ENCODE measurements around the gene EXT2.

Gene EXT2

GRCh38 chr11:44271286-44271685 lies 175.8 kb downstream of the EXT2 start:
- no CpG with 5 or more reads among the region's 6 CpGs for WGBS (ENCODE audit: insufficient coverage, insufficient read length)
- no peaks in the 10 kb centered on the region for H3K9me3 ChIP-seq (ENCODE audit: control insufficient read depth, insufficient read depth, low read length)
- H3K27ac ChIP-seq (ENCODE audit: low read length): no peak overlapping the region
- no peak overlapping the region for H3K4me3 ChIP-seq (ENCODE audit: low read length)
- no peaks in the 10 kb centered on the region for H3K4me1 ChIP-seq (ENCODE audit: control insufficient read depth, insufficient read depth, low read length)
- no peaks in the 10 kb centered on the region for H3K27me3 ChIP-seq (ENCODE audit: control insufficient read depth, insufficient read depth, low read length)
- no peaks in the 10 kb centered on the region for H3K36me3 ChIP-seq (ENCODE audit: control insufficient read depth, insufficient read depth, low read length)
- no peak for DNase-seq (ENCODE audit: low read depth, low spot score)

- no peak for DNase-seq (ENCODE audit: low read depth, low spot score)
- WGBS (ENCODE audit: insufficient coverage, insufficient read length): 100% methylated on average over 1 of the region's 1 CpG
These were observed 178.9 kb downstream of the EXT2 start for GRCh38 chr11:44274404-44274803.

GRCh38 chr11:44275241-44275640 lies 179.8 kb downstream of the EXT2 start:
- no peaks in the 10 kb centered on the region for H3K9me3 ChIP-seq (ENCODE audit: control insufficient read depth, insufficient read depth, low read length)
- no peak for DNase-seq (ENCODE audit: low read depth, low spot score)
- no peaks in the 10 kb centered on the region; the same call in 1 of the 2 replicates for H3K4me1 ChIP-seq (ENCODE audit: control insufficient read depth, insufficient read depth, low read length)
- no CpG with 5 or more reads among the region's 10 CpGs for WGBS (ENCODE audit: insufficient coverage, insufficient read length)
- no peaks in the 10 kb centered on the region for H3K27me3 ChIP-seq (ENCODE audit: control insufficient read depth, insufficient read depth, low read length)
- no peak overlapping the region for H3K27ac ChIP-seq (ENCODE audit: low read length)
- no peaks in the 10 kb centered on the region for H3K36me3 ChIP-seq (ENCODE audit: control insufficient read depth, insufficient read depth, low read length)
- H3K4me3 ChIP-seq (ENCODE audit: low read length): no peak overlapping the region

More at GRCh38 chr11:44274404-44274803, 178.9 kb downstream of the EXT2 start:
- no peak overlapping the region for H3K4me3 ChIP-seq (ENCODE audit: low read length)
- no peaks in the 10 kb centered on the region for H3K36me3 ChIP-seq (ENCODE audit: control insufficient read depth, insufficient read depth, low read length)
- no peaks in the 10 kb centered on the region for H3K27me3 ChIP-seq (ENCODE audit: control insufficient read depth, insufficient read depth, low read length)
- H3K9me3 ChIP-seq (ENCODE audit: control insufficient read depth, insufficient read depth, low read length): no peaks in the 10 kb centered on the region
- no peak overlapping the region for H3K27ac ChIP-seq (ENCODE audit: low read length)
- H3K4me1 ChIP-seq (ENCODE audit: control insufficient read depth, insufficient read depth, low read length): no peaks in the 10 kb centered on the region; the same call in 1 of the 2 replicates

- no CpG with 5 or more reads among the region's 7 CpGs for WGBS (ENCODE audit: insufficient coverage, insufficient read length)
- Histone ChIP-seq H3K4me3 (ENCODE audit: low read length) (no peak overlapping the region), H3K27me3 (ENCODE audit: control insufficient read depth, insufficient read depth, low read length) (no peaks in the 10 kb centered on the region), H3K36me3 (ENCODE audit: control insufficient read depth, insufficient read depth, low read length) (no peaks in the 10 kb centered on the region), H3K4me1 (ENCODE audit: control insufficient read depth, insufficient read depth, low read length) (no peaks in the 10 kb centered on the region; the same call in 1 of the 2 replicates), H3K27ac (ENCODE audit: low read length) (no peak overlapping the region), H3K9me3 (ENCODE audit: control insufficient read depth, insufficient read depth, low read length) (no peaks in the 10 kb centered on the region)
- no peak for DNase-seq (ENCODE audit: low read depth, low spot score)
These were observed 180.6 kb downstream of the EXT2 start for GRCh38 chr11:44275961-44276550.

- no peaks in the 10 kb centered on the region for H3K9me3 ChIP-seq (ENCODE audit: control insufficient read depth, insufficient read depth, low read length)
- no peak overlapping the region for H3K27ac ChIP-seq (ENCODE audit: low read length)
- no peaks in the 10 kb centered on the region for H3K36me3 ChIP-seq (ENCODE audit: control insufficient read depth, insufficient read depth, low read length)
- H3K27me3 ChIP-seq (ENCODE audit: control insufficient read depth, insufficient read depth, low read length): no peaks in the 10 kb centered on the region
- H3K4me1 ChIP-seq (ENCODE audit: control insufficient read depth, insufficient read depth, low read length): no peaks in the 10 kb centered on the region; the same call in 1 of the 2 replicates
- no CpG with 5 or more reads among the region's 18 CpGs for WGBS (ENCODE audit: insufficient coverage, insufficient read length)
- no peak overlapping the region for H3K4me3 ChIP-seq (ENCODE audit: low read length)
- DNase-seq (ENCODE audit: low read depth, low spot score): no peak
These were observed 182.0 kb downstream of the EXT2 start for GRCh38 chr11:44277196-44278090.

- H3K9me3 ChIP-seq (ENCODE audit: control insufficient read depth, insufficient read depth, low read length): no peaks in the 10 kb centered on the region
- no peak for DNase-seq (ENCODE audit: low read depth, low spot score)
- H3K4me3 ChIP-seq (ENCODE audit: low read length): no peak overlapping the region
- no CpG with 5 or more reads among the region's 6 CpGs for WGBS (ENCODE audit: insufficient coverage, insufficient read length)
- H3K27ac ChIP-seq (ENCODE audit: low read length): no peak overlapping the region
- H3K36me3 ChIP-seq (ENCODE audit: control insufficient read depth, insufficient read depth, low read length): no peaks in the 10 kb centered on the region
- no peaks in the 10 kb centered on the region for H3K27me3 ChIP-seq (ENCODE audit: control insufficient read depth, insufficient read depth, low read length)
- H3K4me1 ChIP-seq (ENCODE audit: control insufficient read depth, insufficient read depth, low read length): no peaks in the 10 kb centered on the region; the same call in 1 of the 2 replicates
These were observed 184.0 kb downstream of the EXT2 start for GRCh38 chr11:44279483-44279882.

GRCh38 chr11:44280257-44280656 lies 184.8 kb downstream of the EXT2 start:
- H3K36me3 ChIP-seq (ENCODE audit: control insufficient read depth, insufficient read depth, low read length): no peaks in the 10 kb centered on the region
- no peak overlapping the region for H3K27ac ChIP-seq (ENCODE audit: low read length)
- DNase-seq (ENCODE audit: low read depth, low spot score): no peak
- H3K4me1 ChIP-seq (ENCODE audit: control insufficient read depth, insufficient read depth, low read length): no peaks in the 10 kb centered on the region; the same call in 1 of the 2 replicates
- H3K9me3 ChIP-seq (ENCODE audit: control insufficient read depth, insufficient read depth, low read length): no peaks in the 10 kb centered on the region
- WGBS (ENCODE audit: insufficient coverage, insufficient read length): no CpG with 5 or more reads among the region's 7 CpGs
- no peak overlapping the region for H3K4me3 ChIP-seq (ENCODE audit: low read length)
- no peaks in the 10 kb centered on the region for H3K27me3 ChIP-seq (ENCODE audit: control insufficient read depth, insufficient read depth, low read length)

- H3K4me3 ChIP-seq (ENCODE audit: low read length): no peak overlapping the region
- H3K9me3 ChIP-seq (ENCODE audit: control insufficient read depth, insufficient read depth, low read length): no peaks in the 10 kb centered on the region
- H3K27me3 ChIP-seq (ENCODE audit: control insufficient read depth, insufficient read depth, low read length): no peaks in the 10 kb centered on the region
- no peaks in the 10 kb centered on the region for H3K36me3 ChIP-seq (ENCODE audit: control insufficient read depth, insufficient read depth, low read length)
- no peaks in the 10 kb centered on the region; the same call in 1 of the 2 replicates for H3K4me1 ChIP-seq (ENCODE audit: control insufficient read depth, insufficient read depth, low read length)
- DNase-seq (ENCODE audit: low read depth, low spot score): no peak
- H3K27ac ChIP-seq (ENCODE audit: low read length): no peak overlapping the region
- WGBS (ENCODE audit: insufficient coverage, insufficient read length): no CpG with 5 or more reads among the region's 9 CpGs
These were observed 185.7 kb downstream of the EXT2 start for GRCh38 chr11:44281151-44281550.

- no peak overlapping the region for H3K27ac ChIP-seq (ENCODE audit: low read length)
- no peak for DNase-seq (ENCODE audit: low read depth, low spot score)
- no peaks in the 10 kb centered on the region for H3K27me3 ChIP-seq (ENCODE audit: control insufficient read depth, insufficient read depth, low read length)
- H3K9me3 ChIP-seq (ENCODE audit: control insufficient read depth, insufficient read depth, low read length): no peaks in the 10 kb centered on the region
- no peaks in the 10 kb centered on the region for H3K36me3 ChIP-seq (ENCODE audit: control insufficient read depth, insufficient read depth, low read length)
- no peaks in the 10 kb centered on the region; the same call in 1 of the 2 replicates for H3K4me1 ChIP-seq (ENCODE audit: control insufficient read depth, insufficient read depth, low read length)
- WGBS (ENCODE audit: insufficient coverage, insufficient read length): no CpG with 5 or more reads among the region's 5 CpGs
- no peak overlapping the region for H3K4me3 ChIP-seq (ENCODE audit: low read length)
These were observed 187.1 kb downstream of the EXT2 start for GRCh38 chr11:44282620-44283019.

- no peak for DNase-seq (ENCODE audit: low read depth, low spot score)
- Histone ChIP-seq H3K4me1 (ENCODE audit: control insufficient read depth, insufficient read depth, low read length) (no peaks in the 10 kb centered on the region), H3K27me3 (ENCODE audit: control insufficient read depth, insufficient read depth, low read length) (no peaks in the 10 kb centered on the region), H3K9me3 (ENCODE audit: control insufficient read depth, insufficient read depth, low read length) (no peaks in the 10 kb centered on the region), H3K4me3 (ENCODE audit: low read length) (no peak overlapping the region), H3K27ac (ENCODE audit: low read length) (no peak overlapping the region), H3K36me3 (ENCODE audit: control insufficient read depth, insufficient read depth, low read length) (no peaks in the 10 kb centered on the region)
- no CpG with 5 or more reads among the region's 2 CpGs for WGBS (ENCODE audit: insufficient coverage, insufficient read length)
These were observed 190.3 kb downstream of the EXT2 start for GRCh38 chr11:44285756-44286155.
